HL-60 (cell line): Measurements from ENCODE around the gene OR52B2.
"Not testable (repeated sequence)": the region's sequence is repeated elsewhere in the genome, so short reads cannot be mapped to it uniquely, and the experiment has no call there.

ENCODE experiments used
- DNase-seq, 2 experiments: peaks; one replicate each; pipeline ENCODE4 v3.0.0-alpha.2; 2010 to 2020; ENCODE audit warnings: low read depth in 1 of 2, low spot score in 1 of 2
- H3K27ac ChIP-seq: fragments of 250-450 bp; sonication (Bioruptor Pico); replicated peaks from 2 replicates; pipeline ENCODE4 v1.5.1; 2020; ENCODE audit warnings: mild to moderate bottlenecking, moderate library complexity
- H3K27me3 ChIP-seq: fragments of 250-450 bp; sonication (Bioruptor Pico); 2 replicates; pipeline ENCODE4 v1.5.1; 2021; ENCODE audit warnings: mild to moderate bottlenecking, moderate library complexity; ENCODE audit not compliant: insufficient read depth, poor library complexity, severe bottlenecking
- H3K4me3 ChIP-seq: replicated peaks from 2 replicates; pipeline ENCODE4 v1.5.1; 2011; ENCODE audit warnings: mild to moderate bottlenecking, control low read depth, low read length; ENCODE audit not compliant: insufficient read depth
- CTCF ChIP-seq: IDR thresholded peaks from one replicate; pipeline ENCODE4 v1.5.1; 2011; ENCODE audit warnings: low read length, control low read depth, inconsistent platforms; ENCODE audit not compliant: insufficient read depth
- GABPA ChIP-seq: IDR thresholded peaks from 2 replicates; pipeline ENCODE4 v1.6.1; 2012; ENCODE audit warnings: low read depth
- POLR2AphosphoS5 ChIP-seq: IDR thresholded peaks from 2 replicates; pipeline ENCODE4 v1.6.1; 2012; ENCODE audit warnings: low read depth
- REST ChIP-seq: IDR thresholded peaks from 2 replicates; pipeline ENCODE4 v1.6.1; 2012; ENCODE audit warnings: low read depth; ENCODE audit not compliant: insufficient replicate concordance
- SPI1 ChIP-seq: IDR thresholded peaks from 2 replicates; pipeline ENCODE4 v1.6.1; 2012; ENCODE audit warnings: low read depth, mild to moderate bottlenecking, borderline replicate concordance

OR52B2 gene

GRCh38 chr11:6142936-6143335, 27.2 kb downstream of the OR52B2 start:
- no peak overlapping the region for H3K27ac ChIP-seq
- no peak overlapping the region for H3K4me3 ChIP-seq
- TF ChIP-seq CTCF = no peak
- no peak for TF ChIP-seq GABPA
- no peak for DNase-seq
- H3K27me3 ChIP-seq = no peaks in the 10 kb centered on the region

GRCh38 chr11:6135936-6136335, 34.2 kb downstream of the OR52B2 start:
- not testable (repeated sequence) for H3K27ac ChIP-seq, DNase-seq, H3K4me3 ChIP-seq, H3K27me3 ChIP-seq

- TF ChIP-seq GABPA = no peak
- TF ChIP-seq REST = no peak
- no peak for TF ChIP-seq CTCF
- TF ChIP-seq POLR2AphosphoS5 = no peak
- no peak for TF ChIP-seq SPI1
- DNase-seq = no peak
- H3K27me3 ChIP-seq = no peaks in the 10 kb centered on the region
- H3K27ac ChIP-seq = no peak overlapping the region
- no peak overlapping the region for H3K4me3 ChIP-seq
Observed at GRCh38 chr11:6132431-6132830, 37.7 kb downstream of the OR52B2 start.

- peak overlapping the region; percentile 79 for H3K27ac ChIP-seq
- H3K4me3 ChIP-seq = no peak overlapping the region
- no peaks in the 10 kb centered on the region for H3K27me3 ChIP-seq
- DNase-seq = peak; percentile 81 to 82
- no peak for TF ChIP-seq CTCF
- peak; percentile 51; the same call in 1 of the 2 replicates for TF ChIP-seq SPI1
- TF ChIP-seq POLR2AphosphoS5 = 0 out of 2 replicates have a peak, but pooled peaks have one; percentile 46
Observed at GRCh38 chr11:6129635-6130034, 40.5 kb downstream of the OR52B2 start.

- peak; percentile 58 to 59 for DNase-seq
- TF ChIP-seq REST (no peak), CTCF (no peak), SPI1 (no peak), POLR2AphosphoS5 (no peak), GABPA (no peak)
Observed at GRCh38 chr11:6129011-6129410, 41.1 kb downstream of the OR52B2 start.

More at GRCh38 chr11:6129011-6129410, 41.1 kb downstream of the OR52B2 start:
- H3K27me3 ChIP-seq = no peaks in the 10 kb centered on the region
- H3K27ac ChIP-seq = peak overlapping the region; percentile 79
- H3K4me3 ChIP-seq = no peak overlapping the region
